GM18867 (cell line): ENCODE data around the gene PDE1C.
A peak's percentile ranks its signal among the peaks of the same experiment; 100 is the strongest.

Source experiments
- ATAC-seq: cut with Tn5 transposase; IDR thresholded peaks from one replicate; pipeline ENCODE4 v1.9.1; 2021; ENCODE audit warnings: mild to moderate bottlenecking, moderate library complexity; ENCODE audit not compliant: unreplicated experiment

PDE1C gene

GRCh38 chr7:31786326-31786725 is 283.9 kb downstream of the PDE1C start:
- ATAC-seq: no peak

DNA sequence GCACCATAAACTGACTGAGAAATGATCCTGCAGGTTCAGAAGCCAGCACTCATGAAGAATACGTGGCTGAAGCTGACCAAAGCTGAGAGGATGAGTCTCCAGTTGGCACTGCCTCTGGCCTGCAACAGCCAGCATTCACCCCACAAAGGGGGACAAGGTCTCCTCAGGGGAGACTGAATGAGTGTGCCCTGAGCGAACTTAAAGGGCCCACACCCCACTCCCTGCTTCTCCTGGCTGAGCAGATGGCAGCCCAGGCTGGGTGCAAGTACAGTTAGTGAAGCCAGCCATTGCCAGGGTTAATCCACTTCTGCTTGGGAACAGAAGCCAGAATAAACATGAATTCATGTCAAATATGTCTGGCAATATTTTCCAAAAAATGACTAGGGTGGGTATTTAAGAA is 285.1 kb downstream of the PDE1C start:
- ATAC-seq: no peak

- ATAC-seq: no peak
These were observed 287.0 kb downstream of the PDE1C start for GRCh38 chr7:31783221-31783620.

DNA sequence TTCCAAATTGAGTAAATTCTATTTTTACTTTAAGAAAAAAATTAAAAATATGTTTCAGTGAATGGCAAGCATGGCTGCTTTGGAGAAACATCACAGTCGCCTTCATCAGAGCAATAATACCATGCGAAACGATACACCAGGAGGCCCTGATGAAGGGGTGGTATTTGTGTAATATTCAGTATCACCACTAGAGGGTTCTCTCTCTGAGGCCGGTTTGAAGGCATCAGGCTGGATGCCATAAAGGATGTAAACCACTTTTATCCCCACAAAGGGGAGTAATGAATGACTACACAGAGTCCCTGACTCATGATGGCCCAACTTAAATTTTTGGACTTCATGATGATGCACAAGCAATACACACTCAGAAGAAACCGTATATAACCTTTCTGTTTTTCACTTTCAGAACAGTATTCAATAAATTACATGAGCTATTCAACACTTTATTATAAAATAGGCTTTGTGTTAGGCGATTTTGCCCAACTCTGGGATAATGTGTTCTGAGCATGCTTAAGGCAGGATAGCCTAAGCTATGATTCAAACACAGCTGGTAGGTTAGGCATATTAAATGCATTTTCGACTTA is 287.7 kb downstream of the PDE1C start:
- peak; percentile 90 for ATAC-seq

DNA sequence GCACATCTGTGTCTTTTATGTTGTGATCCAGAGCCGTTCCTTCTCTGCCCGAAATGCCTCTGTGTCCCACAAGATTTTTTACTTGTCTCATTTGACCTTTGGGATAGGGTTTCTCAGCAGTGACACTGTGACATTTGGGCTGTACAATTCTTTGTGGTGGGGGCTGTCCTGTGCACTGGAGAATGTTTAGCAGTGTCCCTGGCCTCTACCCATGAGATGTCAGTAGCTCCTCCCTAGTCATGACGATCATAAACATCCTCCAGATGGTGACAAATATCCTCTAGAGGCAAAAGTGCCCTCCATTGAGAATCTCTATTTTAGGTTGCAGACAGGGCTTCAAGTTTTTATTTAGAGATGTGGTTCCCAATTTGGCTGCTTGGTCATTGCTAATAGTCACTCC is 291.9 kb downstream of the PDE1C start:
- ATAC-seq: no peak

DNA sequence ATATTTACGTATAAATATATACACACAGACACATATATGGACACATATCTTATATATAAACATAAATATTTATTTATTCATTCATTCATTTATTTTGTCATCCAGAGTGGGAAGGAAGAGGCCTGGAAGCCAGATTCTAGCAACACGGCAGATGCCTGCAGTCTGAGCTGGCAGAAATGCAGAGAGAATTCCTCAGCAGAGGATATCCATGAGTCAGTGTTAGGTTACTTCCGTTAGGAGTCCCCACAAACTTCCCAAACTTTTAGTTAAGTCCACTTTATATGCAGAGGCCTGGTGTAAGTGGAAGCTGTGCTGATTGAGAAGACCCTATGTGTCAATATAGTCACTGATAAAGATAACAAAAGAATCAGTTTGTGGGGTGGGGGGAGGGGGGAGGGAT is 293.6 kb downstream of the PDE1C start:
- no peak for ATAC-seq

- ATAC-seq: no peak
These were observed 294.7 kb downstream of the PDE1C start for GRCh38 chr7:31775556-31775955.

GRCh38 chr7:31772211-31772610 is 298.0 kb downstream of the PDE1C start:
- no peak for ATAC-seq

- ATAC-seq: no peak
These were observed 302.4 kb downstream of the PDE1C start for GRCh38 chr7:31767686-31768358.

GRCh38 chr7:31764462-31764861 is 305.7 kb downstream of the PDE1C start:
- no peak for ATAC-seq

GRCh38 chr7:31763548-31763947 is 306.7 kb downstream of the PDE1C start:
- ATAC-seq: no peak

DNA sequence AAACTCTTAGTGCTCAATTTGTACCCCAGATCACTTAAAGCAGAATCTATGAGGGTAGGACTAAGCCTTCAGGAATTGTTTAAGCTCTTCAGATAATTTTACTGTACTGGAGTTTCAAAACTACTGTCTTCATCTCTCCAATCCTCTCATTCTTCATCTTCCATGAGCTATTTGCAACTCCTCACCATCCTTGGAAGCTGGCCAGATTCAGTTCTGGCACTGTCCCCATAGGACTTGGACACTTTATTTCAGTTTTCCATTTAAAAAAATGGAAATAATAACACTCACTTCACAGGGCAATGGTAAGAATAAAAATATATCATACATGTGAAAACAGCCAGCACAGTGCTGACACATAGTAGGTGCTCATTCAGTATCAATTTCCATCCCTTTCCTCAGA is 308.6 kb downstream of the PDE1C start:
- ATAC-seq: no peak

GRCh38 chr7:31758755-31759154 is 311.5 kb downstream of the PDE1C start:
- ATAC-seq: no peak

DNA sequence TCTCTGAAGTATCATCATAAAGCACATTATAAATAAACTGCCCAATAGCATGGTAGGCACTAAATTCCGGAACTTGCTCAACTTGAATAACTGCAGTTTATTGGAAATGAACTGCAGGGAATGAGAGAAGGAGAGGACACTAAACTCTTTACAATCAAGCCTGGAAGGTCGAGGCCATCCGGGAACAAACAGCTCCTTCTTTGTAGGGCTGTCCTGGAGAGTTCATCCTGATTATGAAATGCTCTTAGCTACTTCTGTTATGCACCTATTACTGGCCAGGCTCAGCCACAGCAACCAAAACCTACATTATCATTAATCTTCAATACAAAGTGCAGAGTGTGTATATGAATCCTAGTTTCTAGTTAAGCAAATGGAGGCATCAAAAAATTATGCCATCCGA is 318.5 kb downstream of the PDE1C start:
- ATAC-seq: no peak

DNA sequence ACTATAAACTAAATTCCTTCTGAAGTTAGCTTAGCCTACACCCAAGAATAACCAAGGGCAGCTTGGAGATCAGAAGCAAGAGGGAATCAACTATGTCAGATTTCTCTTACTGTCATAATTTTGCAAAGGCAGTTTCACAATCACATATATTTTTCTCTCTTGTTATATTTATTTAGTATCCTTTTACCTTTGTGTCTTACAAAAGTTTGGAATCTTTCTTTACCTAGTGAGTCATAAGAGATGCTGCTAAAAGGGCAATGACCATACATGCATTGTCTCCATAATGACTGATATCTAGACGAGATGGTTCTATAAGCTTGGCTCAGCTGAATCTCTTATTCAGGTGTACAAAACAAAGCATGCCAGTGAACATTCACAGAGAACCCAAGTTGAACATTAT is 322.1 kb downstream of the PDE1C start:
- no peak for ATAC-seq

DNA sequence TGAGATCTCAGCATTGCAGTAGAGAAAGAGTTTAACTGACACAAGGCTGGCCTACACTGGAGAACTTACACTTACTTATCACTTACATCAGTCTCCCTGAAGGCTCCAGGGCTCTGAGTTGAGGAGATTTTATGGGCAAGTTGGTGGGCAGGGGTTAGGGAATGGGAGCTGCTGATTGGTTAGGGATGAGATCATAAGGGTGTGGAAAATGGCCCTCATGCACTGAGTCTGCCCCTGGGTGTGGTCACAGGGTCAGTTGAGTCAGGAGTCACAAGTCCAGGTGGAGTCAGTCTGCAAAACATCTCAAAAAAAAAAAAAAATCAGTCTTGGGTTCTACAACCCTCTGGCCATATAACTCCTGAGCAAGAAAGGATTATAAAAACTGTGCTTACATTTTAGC is 322.7 kb downstream of the PDE1C start:
- no peak for ATAC-seq

GRCh38 chr7:31744294-31744874 is 325.8 kb downstream of the PDE1C start:
- ATAC-seq: peak; percentile 91

GRCh38 chr7:31741852-31742251 is 328.4 kb downstream of the PDE1C start:
- ATAC-seq: no peak

DNA sequence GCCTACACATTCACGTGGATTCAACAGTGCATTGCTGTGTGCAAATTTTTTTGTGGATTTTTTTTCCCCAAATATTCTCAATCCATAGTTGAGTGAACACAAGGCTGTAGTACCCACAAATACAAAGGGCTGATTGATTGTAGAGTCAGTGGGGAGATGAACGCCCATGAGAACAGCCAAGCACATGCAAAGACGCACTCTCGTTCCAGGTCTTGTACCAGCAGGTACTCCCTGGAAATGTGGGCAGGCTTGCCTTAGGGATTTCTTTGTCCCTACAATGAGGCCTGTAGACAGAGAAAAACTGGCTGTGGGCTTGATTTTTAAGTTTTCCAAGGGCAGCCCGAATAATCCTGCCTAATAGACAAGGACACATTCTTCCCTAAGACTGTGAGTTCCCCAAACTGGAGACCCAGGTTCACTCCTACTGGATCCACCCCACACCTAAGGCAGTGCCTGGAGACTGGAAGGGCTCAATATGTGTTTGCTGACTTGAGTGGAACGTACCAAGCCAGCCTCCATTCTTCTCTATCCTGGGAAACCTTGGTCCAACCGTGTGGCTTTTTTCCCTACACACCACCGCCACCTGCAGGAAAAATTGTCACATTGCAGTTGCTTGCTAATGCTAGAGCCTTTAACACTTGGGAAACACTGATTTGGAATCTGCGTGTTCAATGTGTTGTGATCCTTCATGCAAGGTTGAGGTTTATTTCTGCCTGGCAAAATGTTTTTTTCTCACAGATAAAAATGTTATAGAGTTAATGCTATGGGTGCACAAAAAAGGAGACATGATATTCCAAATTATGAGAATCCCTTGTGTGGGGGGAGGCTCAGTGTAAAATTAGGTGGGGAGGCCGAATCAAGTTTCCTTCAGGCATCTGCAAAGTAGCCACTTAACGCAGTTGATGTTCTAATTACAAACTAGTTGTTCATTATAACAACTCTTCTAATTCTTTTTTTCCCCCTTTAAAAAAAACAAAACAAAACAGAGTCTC is 333.9 kb downstream of the PDE1C start:
- peak; percentile 56 for ATAC-seq

DNA sequence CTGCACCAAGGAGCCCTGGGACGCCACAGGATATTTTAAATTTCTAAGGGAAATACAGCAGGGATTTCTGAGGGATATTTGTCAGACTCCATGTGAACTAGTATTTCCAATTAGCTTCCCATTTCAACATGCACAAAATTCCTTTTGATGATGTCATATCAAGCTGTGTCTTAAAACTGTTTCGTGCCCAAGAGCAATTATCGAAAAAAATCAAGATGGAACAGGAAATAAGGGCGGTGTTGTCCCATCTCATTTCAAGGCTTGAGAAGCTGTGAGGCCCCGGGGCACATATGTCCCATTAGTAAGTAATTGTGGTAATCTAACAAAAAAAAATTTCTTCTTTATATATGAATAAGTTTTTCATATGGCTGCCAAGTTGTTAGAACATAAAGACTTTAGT is 335.8 kb downstream of the PDE1C start:
- ATAC-seq: no peak

- ATAC-seq: no peak
These were observed 340.9 kb downstream of the PDE1C start for GRCh38 chr7:31729195-31729804.
